ENCODE data around the gene CRB2. TPM values are rescaled to one million over a fixed set of nuclear protein-coding genes. Genes with fewer than 3 reads are reported as not detected.

Gene CRB2
- total and polyA plus RNA-seq, 7 donors = 0.01 to 0.05 (median 0.03) TPM; not detected in 4

DNA sequence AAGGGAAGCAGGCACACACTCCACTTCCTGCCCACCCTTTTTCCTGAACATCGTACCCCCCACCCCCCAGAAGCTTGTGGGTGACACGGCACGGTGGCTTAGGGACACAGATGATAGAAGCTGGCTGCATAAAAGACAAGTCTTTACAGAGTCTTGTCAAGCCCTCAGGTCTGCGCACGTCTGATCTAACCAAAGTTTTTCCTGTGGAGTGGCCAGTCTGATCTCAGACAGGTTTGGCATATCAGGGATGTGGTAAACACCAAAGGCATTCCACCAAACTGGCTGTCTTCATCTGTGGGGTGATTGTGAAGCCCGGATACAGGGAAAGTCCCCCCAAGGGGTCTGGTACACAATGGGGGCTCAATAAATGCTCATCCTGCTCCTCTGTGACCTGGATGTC lies 50.0 kb downstream of the CRB2 start:
- intact Hi-C loops (cut with DNase I) = no loop called here
- no peak for ATAC-seq

DNA sequence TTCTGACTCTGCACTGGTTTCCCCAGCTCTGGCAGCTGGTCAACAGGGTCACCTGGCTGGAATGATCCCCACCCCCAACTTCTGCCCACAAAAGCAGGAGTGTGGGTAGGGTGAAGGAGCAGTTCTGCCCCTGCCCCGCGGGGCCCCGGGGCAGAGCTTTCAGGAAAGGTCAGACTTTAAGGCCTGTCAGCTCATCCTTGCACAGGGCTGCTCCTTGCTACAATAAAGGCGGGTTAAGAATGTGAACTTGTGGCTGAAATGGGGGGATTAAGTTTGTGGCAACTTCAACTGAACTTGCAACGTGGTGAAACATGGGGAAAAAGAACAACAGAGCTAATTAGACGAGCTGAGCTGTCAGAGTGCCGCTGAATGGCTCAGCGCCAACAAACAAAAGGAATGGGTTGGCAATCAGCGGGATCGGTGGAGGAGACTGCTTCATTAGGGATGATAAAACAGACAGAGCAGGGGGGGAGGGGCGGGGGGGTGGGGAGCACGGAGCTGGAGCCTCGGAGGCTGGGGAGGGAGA lies 50.8 kb downstream of the CRB2 start:
- Histone ChIP-seq H3K27me3 (ENCODE audit: insufficient read depth in 3 of 3, low read length in 2 of 3) (no peaks in the 10 kb centered on the region), H3K4me1 (no peaks in the 10 kb centered on the region), H3K4me3 (no peak overlapping the region), H3K9me3 (no peaks in the 10 kb centered on the region), H3K36me3 (ENCODE audit: insufficient read depth in 1 of 2, low read depth in 1 of 2) (no peaks in the 10 kb centered on the region), H3K27ac (no peak overlapping the region)
- intact Hi-C loops (cut with DNase I) = no loop called here
- TF ChIP-seq, protein P1, sequence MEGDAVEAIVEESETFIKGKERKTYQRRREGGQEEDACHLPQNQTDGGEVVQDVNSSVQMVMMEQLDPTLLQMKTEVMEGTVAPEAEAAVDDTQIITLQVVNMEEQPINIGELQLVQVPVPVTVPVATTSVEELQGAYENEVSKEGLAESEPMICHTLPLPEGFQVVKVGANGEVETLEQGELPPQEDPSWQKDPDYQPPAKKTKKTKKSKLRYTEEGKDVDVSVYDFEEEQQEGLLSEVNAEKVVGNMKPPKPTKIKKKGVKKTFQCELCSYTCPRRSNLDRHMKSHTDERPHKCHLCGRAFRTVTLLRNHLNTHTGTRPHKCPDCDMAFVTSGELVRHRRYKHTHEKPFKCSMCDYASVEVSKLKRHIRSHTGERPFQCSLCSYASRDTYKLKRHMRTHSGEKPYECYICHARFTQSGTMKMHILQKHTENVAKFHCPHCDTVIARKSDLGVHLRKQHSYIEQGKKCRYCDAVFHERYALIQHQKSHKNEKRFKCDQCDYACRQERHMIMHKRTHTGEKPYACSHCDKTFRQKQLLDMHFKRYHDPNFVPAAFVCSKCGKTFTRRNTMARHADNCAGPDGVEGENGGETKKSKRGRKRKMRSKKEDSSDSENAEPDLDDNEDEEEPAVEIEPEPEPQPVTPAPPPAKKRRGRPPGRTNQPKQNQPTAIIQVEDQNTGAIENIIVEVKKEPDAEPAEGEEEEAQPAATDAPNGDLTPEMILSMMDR (IDR thresholded peaks at IDR 0.05) = no peak
- 69 to 71% (median 69%) methylated on average over 13 of the region's 13 CpGs for WGBS, 3 donors
- no peak for DNase-seq
- no peak for ATAC-seq

More for the DNA sequence above, 50.0 kb downstream of the CRB2 start:
- no peaks in the 10 kb centered on the region for H3K4me1 ChIP-seq
- WGBS, 3 donors = 85 to 94% (median 88%) methylated on average over 6 of the region's 6 CpGs
- no peak overlapping the region for H3K4me3 ChIP-seq
- TF ChIP-seq, protein P1 (IDR thresholded peaks at IDR 0.05) = no peak
- H3K27ac ChIP-seq = no peak overlapping the region
- no peaks in the 10 kb centered on the region for H3K36me3 ChIP-seq (ENCODE audit: insufficient read depth in 1 of 2, low read depth in 1 of 2)
- no peak for DNase-seq
- no peaks in the 10 kb centered on the region for H3K27me3 ChIP-seq (ENCODE audit: insufficient read depth in 3 of 3, low read length in 2 of 3)
- no peaks in the 10 kb centered on the region for H3K9me3 ChIP-seq

DNA sequence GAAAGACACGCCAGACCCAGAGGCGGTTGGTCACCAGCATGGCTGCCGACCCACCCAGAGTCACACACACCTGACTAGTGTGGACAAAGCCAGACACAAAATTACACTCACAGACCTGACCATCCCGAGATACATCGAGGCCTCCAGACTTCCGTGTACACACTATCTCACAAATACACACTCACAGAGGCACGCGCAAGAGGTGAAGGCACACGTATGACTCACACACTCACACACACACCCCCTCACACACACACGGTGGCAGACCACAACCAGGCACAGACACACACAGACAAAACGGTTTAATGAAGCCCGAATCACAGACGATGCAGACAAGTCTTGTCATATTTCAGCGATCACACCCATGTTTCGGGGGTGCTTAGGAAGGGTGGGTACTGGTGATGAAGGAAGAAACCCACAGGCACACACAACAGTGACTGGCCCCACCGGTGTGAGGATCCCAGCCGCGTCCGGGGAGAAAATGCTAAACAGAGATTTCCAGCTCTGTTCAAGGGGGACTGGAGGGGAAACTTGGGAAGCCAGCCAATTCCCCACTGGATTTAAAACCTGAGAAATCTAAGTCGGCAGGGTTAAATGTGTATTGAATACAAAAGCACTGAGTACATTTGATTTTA lies 51.3 kb downstream of the CRB2 start:
- DNase-seq (no peak), ATAC-seq (no peak)
- no peak overlapping the region for H3K27ac ChIP-seq
- WGBS, 3 donors = 78 to 88% (median 86%) methylated on average over 20 of the region's 20 CpGs
- no peaks in the 10 kb centered on the region for H3K4me1 ChIP-seq
- intact Hi-C loops (cut with DNase I) = no loop called here
- no peaks in the 10 kb centered on the region for H3K36me3 ChIP-seq (ENCODE audit: insufficient read depth in 1 of 2, low read depth in 1 of 2)
- TF ChIP-seq, protein P1 (IDR thresholded peaks at IDR 0.05) = no peak
- no peak overlapping the region for H3K4me3 ChIP-seq
- no peaks in the 10 kb centered on the region for H3K27me3 ChIP-seq (ENCODE audit: insufficient read depth in 3 of 3, low read length in 2 of 3)
- H3K9me3 ChIP-seq = no peaks in the 10 kb centered on the region

DNA sequence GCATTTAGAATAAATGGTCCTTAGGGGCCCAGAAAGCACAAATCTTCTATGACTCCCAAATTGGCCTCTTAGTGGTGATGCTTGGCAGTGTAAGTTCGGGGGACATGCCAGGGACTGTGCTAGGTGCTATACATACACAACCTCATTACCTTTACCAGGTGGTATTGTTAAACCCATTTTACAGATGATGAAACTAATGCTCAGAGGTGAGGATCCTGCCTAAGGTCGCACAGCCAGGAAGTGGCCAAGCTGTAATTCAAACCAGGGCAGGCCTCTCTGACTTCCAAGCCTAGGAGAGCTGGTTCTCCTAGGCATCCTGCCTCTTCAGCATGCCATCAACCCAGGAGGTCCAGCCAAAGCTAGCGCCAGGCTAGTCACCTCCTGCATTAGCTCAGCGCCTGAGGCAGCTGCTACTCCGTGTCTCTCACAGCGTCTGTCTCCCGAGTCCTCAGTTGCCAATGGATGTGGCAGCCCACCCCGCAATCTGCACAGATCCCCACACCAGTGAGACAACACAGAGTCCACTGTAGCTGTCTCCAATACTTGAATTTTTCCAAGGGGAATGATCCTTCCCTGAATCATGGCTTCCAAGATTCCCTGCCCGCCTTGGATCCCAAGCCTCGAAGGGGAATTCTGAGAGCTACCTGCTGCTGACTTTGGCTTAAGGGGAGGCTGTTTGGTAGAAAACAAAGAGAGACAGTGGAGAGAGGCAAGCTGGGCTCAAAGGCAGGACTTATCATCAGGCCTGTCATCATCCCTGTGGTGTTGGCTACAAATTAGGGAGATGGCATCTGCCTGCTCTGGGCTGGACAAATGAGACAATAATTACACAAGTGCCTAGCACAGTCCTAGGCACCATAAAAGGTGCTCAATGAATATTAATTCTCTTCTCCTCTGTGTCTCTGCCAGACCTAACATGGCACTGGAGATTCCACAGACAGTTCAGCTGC lies 52.6 kb downstream of the CRB2 start:
- Histone ChIP-seq H3K4me3 (no peak overlapping the region), H3K27ac (no peak overlapping the region), H3K4me1 (no peaks in the 10 kb centered on the region), H3K27me3 (ENCODE audit: insufficient read depth in 3 of 3, low read length in 2 of 3) (no peaks in the 10 kb centered on the region), H3K9me3 (no peaks in the 10 kb centered on the region), H3K36me3 (ENCODE audit: insufficient read depth in 1 of 2, low read depth in 1 of 2) (no peaks in the 10 kb centered on the region)
- DNase-seq (no peak), ATAC-seq (no peak)
- intact Hi-C loops (cut with DNase I) = no loop called here
- TF ChIP-seq, protein P1 (IDR thresholded peaks at IDR 0.05) = no peak
- WGBS, 3 donors = 71 to 89% (median 82%) methylated on average over 10 of the region's 10 CpGs

Measured in psoas muscle (tissue), 8 donors.